Measurements from ENCODE around the gene RRAS2.

The RRAS2 gene

GRCh38 chr11:14390669-14391068, 31.7 kb upstream of the RRAS2 start:
- Histone ChIP-seq H3K36me3 (ENCODE audit: insufficient read depth, insufficient read length, low read length) (no peaks in the 10 kb centered on the region), H3K9ac (ENCODE audit: insufficient read length, low read depth) (no peak overlapping the region), H3K27me3 (ENCODE audit: insufficient read depth, insufficient read length) (no peaks in the 10 kb centered on the region), H3K9me3 (ENCODE audit: insufficient read depth, low read length) (no peaks in the 10 kb centered on the region), H3K4me3 (ENCODE audit: insufficient read length, low read depth) (no peak overlapping the region), H3K4me1 (ENCODE audit: insufficient read depth, insufficient read length) (no peaks in the 10 kb centered on the region)
- TF ChIP-seq YY1 (IDR thresholded peaks at IDR 0.05; ENCODE audit: insufficient read depth, insufficient read length) (no peak), ZNF274 (IDR thresholded peaks at IDR 0.05; ENCODE audit: low read depth, low read length) (no peak), SUZ12 (IDR thresholded peaks at IDR 0.05; ENCODE audit: extremely low read depth, insufficient read depth, insufficient read length) (no peak)
- DNase-seq (ENCODE audit: low read depth, low spot score): no peak

- Histone ChIP-seq H3K36me3 (ENCODE audit: insufficient read depth, insufficient read length, low read length) (no peaks in the 10 kb centered on the region), H3K4me3 (ENCODE audit: insufficient read length, low read depth) (no peak overlapping the region), H3K9me3 (ENCODE audit: insufficient read depth, low read length) (no peaks in the 10 kb centered on the region), H3K4me1 (ENCODE audit: insufficient read depth, insufficient read length) (no peaks in the 10 kb centered on the region), H3K9ac (ENCODE audit: insufficient read length, low read depth) (no peak overlapping the region), H3K27me3 (ENCODE audit: insufficient read depth, insufficient read length) (peaks cover 9% of the 10 kb centered on the region)
- TF ChIP-seq ZNF274 (IDR thresholded peaks at IDR 0.05; ENCODE audit: low read depth, low read length) (no peak), YY1 (IDR thresholded peaks at IDR 0.05; ENCODE audit: insufficient read depth, insufficient read length) (no peak), SUZ12 (IDR thresholded peaks at IDR 0.05; ENCODE audit: extremely low read depth, insufficient read depth, insufficient read length) (no peak)
- DNase-seq (ENCODE audit: low read depth, low spot score): no peak
Observed at GRCh38 chr11:14388352-14388751, 29.4 kb upstream of the RRAS2 start.

GRCh38 chr11:14386895-14387480, 28.0 kb upstream of the RRAS2 start:
- peak; percentile 68 for DNase-seq (ENCODE audit: low read depth, low spot score)
- H3K4me1 ChIP-seq (ENCODE audit: insufficient read depth, insufficient read length): no peaks in the 10 kb centered on the region
- no peaks in the 10 kb centered on the region for H3K36me3 ChIP-seq (ENCODE audit: insufficient read depth, insufficient read length, low read length)
- peaks cover 23% of the 10 kb centered on the region for H3K27me3 ChIP-seq (ENCODE audit: insufficient read depth, insufficient read length)
- no peak overlapping the region for H3K4me3 ChIP-seq (ENCODE audit: insufficient read length, low read depth)
- no peak overlapping the region for H3K9ac ChIP-seq (ENCODE audit: insufficient read length, low read depth)
- no peaks in the 10 kb centered on the region for H3K9me3 ChIP-seq (ENCODE audit: insufficient read depth, low read length)
- TF ChIP-seq YY1 (IDR thresholded peaks at IDR 0.05; ENCODE audit: insufficient read depth, insufficient read length): no peak
- no peak for TF ChIP-seq ZNF274 (IDR thresholded peaks at IDR 0.05; ENCODE audit: low read depth, low read length)
- TF ChIP-seq SUZ12 (IDR thresholded peaks at IDR 0.05; ENCODE audit: extremely low read depth, insufficient read depth, insufficient read length): no peak

- Histone ChIP-seq H3K4me1 (ENCODE audit: insufficient read depth, insufficient read length) (no peaks in the 10 kb centered on the region), H3K4me3 (ENCODE audit: insufficient read length, low read depth) (no peak overlapping the region), H3K36me3 (ENCODE audit: insufficient read depth, insufficient read length, low read length) (no peaks in the 10 kb centered on the region), H3K9me3 (ENCODE audit: insufficient read depth, low read length) (no peaks in the 10 kb centered on the region), H3K27me3 (ENCODE audit: insufficient read depth, insufficient read length) (peaks cover 32% of the 10 kb centered on the region), H3K9ac (ENCODE audit: insufficient read length, low read depth) (no peak overlapping the region)
- TF ChIP-seq ZNF274 (IDR thresholded peaks at IDR 0.05; ENCODE audit: low read depth, low read length) (no peak), YY1 (IDR thresholded peaks at IDR 0.05; ENCODE audit: insufficient read depth, insufficient read length) (no peak), SUZ12 (IDR thresholded peaks at IDR 0.05; ENCODE audit: extremely low read depth, insufficient read depth, insufficient read length) (no peak)
- no peak for DNase-seq (ENCODE audit: low read depth, low spot score)
Observed at GRCh38 chr11:14386081-14386480, 27.1 kb upstream of the RRAS2 start.

DNA sequence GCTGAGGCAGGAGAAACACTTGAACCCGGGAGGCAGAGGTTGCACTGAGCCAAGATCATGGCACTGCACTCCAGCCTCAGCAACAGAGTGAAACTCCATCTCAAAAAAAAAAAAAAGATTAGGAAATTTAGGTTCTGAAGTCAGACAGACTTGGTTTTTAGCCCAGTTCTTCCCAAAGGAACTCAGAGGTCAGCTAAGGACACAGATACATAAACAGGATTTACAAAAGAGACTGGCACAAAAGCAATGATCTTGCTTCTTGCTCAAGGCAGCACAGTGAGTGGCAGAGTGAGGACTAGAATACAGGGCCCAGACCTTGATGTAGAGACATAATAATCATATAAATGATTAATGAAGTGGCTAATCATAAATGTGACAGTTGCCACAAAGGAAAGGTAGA, 25.4 kb upstream of the RRAS2 start:
- DNase-seq (ENCODE audit: low read depth, low spot score): no peak
- Histone ChIP-seq H3K4me3 (ENCODE audit: insufficient read length, low read depth) (no peak overlapping the region), H3K4me1 (ENCODE audit: insufficient read depth, insufficient read length) (no peaks in the 10 kb centered on the region), H3K27me3 (ENCODE audit: insufficient read depth, insufficient read length) (peaks cover 49% of the 10 kb centered on the region), H3K9me3 (ENCODE audit: insufficient read depth, low read length) (no peaks in the 10 kb centered on the region), H3K36me3 (ENCODE audit: insufficient read depth, insufficient read length, low read length) (no peaks in the 10 kb centered on the region), H3K9ac (ENCODE audit: insufficient read length, low read depth) (no peak overlapping the region)
- TF ChIP-seq ZNF274 (IDR thresholded peaks at IDR 0.05; ENCODE audit: low read depth, low read length) (no peak), SUZ12 (IDR thresholded peaks at IDR 0.05; ENCODE audit: extremely low read depth, insufficient read depth, insufficient read length) (no peak), YY1 (IDR thresholded peaks at IDR 0.05; ENCODE audit: insufficient read depth, insufficient read length) (no peak)

GRCh38 chr11:14381968-14382367, 23.0 kb upstream of the RRAS2 start:
- Histone ChIP-seq H3K36me3 (ENCODE audit: insufficient read depth, insufficient read length, low read length) (no peaks in the 10 kb centered on the region), H3K9me3 (ENCODE audit: insufficient read depth, low read length) (no peaks in the 10 kb centered on the region), H3K4me3 (ENCODE audit: insufficient read length, low read depth) (no peak overlapping the region), H3K9ac (ENCODE audit: insufficient read length, low read depth) (no peak overlapping the region), H3K4me1 (ENCODE audit: insufficient read depth, insufficient read length) (no peaks in the 10 kb centered on the region), H3K27me3 (ENCODE audit: insufficient read depth, insufficient read length) (peaks cover 55% of the 10 kb centered on the region)
- TF ChIP-seq SUZ12 (IDR thresholded peaks at IDR 0.05; ENCODE audit: extremely low read depth, insufficient read depth, insufficient read length) (no peak), ZNF274 (IDR thresholded peaks at IDR 0.05; ENCODE audit: low read depth, low read length) (no peak), YY1 (IDR thresholded peaks at IDR 0.05; ENCODE audit: insufficient read depth, insufficient read length) (no peak)
- DNase-seq (ENCODE audit: low read depth, low spot score): no peak

GRCh38 chr11:14380947-14381561, 22.1 kb upstream of the RRAS2 start:
- Histone ChIP-seq H3K9me3 (ENCODE audit: insufficient read depth, low read length) (no peaks in the 10 kb centered on the region), H3K4me1 (ENCODE audit: insufficient read depth, insufficient read length) (no peaks in the 10 kb centered on the region), H3K4me3 (ENCODE audit: insufficient read length, low read depth) (peak overlapping the region; percentile 55), H3K36me3 (ENCODE audit: insufficient read depth, insufficient read length, low read length) (no peaks in the 10 kb centered on the region), H3K27me3 (ENCODE audit: insufficient read depth, insufficient read length) (peaks cover 55% of the 10 kb centered on the region), H3K9ac (ENCODE audit: insufficient read length, low read depth) (peak overlapping the region; percentile 70)
- TF ChIP-seq ZNF274 (IDR thresholded peaks at IDR 0.05; ENCODE audit: low read depth, low read length) (no peak), YY1 (IDR thresholded peaks at IDR 0.05; ENCODE audit: insufficient read depth, insufficient read length) (no peak), SUZ12 (IDR thresholded peaks at IDR 0.05; ENCODE audit: extremely low read depth, insufficient read depth, insufficient read length) (no peak)
- DNase-seq (ENCODE audit: low read depth, low spot score): no peak

Measured in NT2/D1 (cell line).